A549 treated with Hydrocortisone at 1 μM for 4 hours (cell line): ENCODE results near the gene CCDC198. TPM values are rescaled to one million over a fixed set of nuclear protein-coding genes. Genes with fewer than 3 reads are reported as not detected.

ENCODE experiments used
- total RNA-seq: library from RNA; stranded (reverse); fragments of 200-300 nt; extraction: Qiagen RNA extraction; gene quantifications from 5 replicates; pipeline ENCODE4 v1.2.3, GENCODE V29; 2022

Gene CCDC198
- total RNA-seq, result 1.5 to 2.3 TPM (median 2.0 TPM) in 5 replicates

DNA sequence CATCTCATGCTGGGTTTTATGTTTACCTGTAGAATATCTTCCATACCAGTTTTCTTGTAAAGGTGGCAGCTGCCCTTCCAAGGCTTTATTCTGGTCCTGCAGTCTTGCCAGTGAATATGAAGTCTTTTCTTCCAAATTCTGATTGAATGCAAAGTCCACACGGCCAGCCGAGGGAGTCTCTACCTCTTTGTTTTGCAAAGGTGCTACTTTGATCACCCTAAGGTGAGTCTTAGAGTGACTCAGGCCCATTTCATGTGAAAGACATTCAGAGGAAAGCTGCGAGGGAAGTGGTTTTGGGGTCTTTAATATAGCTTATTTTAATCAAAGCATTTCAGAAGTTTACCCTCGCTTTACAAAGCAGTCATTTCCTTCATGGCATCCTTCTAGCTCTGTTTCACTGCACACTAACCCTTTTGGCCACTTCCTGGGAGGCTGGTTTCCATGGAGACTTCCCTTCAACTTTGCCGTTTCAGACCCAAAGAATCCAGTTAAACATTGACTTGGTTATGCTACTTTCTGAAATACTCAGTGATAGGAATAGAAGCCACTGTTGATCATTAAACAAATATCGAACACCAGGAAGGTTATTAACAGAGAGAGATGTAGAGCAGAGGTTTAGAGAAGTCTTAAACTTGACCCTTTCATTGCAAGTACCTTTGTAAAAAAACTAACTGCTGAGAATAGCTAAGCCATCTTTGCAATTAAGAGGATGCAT, at the start of gene CCDC198:
CCDC198 (minus strand) TSS at position 391 of the 715 bp plus-strand sequence; CDS start at position 249, 142 bp downstream.

Other genes starting within 250 kb of the CCDC198 start
- gene EXOC5, start 225.0 kb downstream of the CCDC198 start, total RNA-seq, result 28.5 to 42.8 TPM (median 38.7 TPM) in 5 replicates
- 16.3 to 23.2 TPM (median 20.1 TPM) in 5 replicates for gene AP5M1, start 224.9 kb downstream of the CCDC198 start, total RNA-seq
- gene NAA30, start 103.3 kb downstream of the CCDC198 start, total RNA-seq, result 11.0 to 15.3 TPM (median 13.3 TPM) in 5 replicates